Ectodermal cell (in vitro differentiated cells): ENCODE measurements around the gene IRAK4.

ENCODE experiments used
- H3K27ac ChIP-seq: 2 replicates; pipeline ENCODE4 v1.7.0; 2013; ENCODE audit warnings: mild to moderate bottlenecking, low read depth, low read length; ENCODE audit not compliant: insufficient read depth, poor library complexity, severe bottlenecking
- H3K27me3 ChIP-seq: 2 replicates; pipeline ENCODE4 v1.7.0; 2013; ENCODE audit warnings: mild to moderate bottlenecking, low read length; ENCODE audit not compliant: insufficient read depth, control insufficient read depth, poor library complexity, severe bottlenecking
- H3K36me3 ChIP-seq: one replicate; pipeline ENCODE4 v1.7.0; 2013; ENCODE audit warnings: low read length; ENCODE audit not compliant: control insufficient read depth, insufficient read depth
- H3K4me1 ChIP-seq: one replicate; pipeline ENCODE4 v1.7.0; 2013; ENCODE audit warnings: low read length; ENCODE audit not compliant: control insufficient read depth, insufficient read depth
- H3K4me3 ChIP-seq: 2 replicates; pipeline ENCODE4 v1.7.0; 2013; ENCODE audit warnings: low read depth, low read length, control low read depth; ENCODE audit not compliant: insufficient read depth
- H3K9me3 ChIP-seq: 2 replicates; pipeline ENCODE4 v1.7.0; 2013; ENCODE audit warnings: mild to moderate bottlenecking, low read length, moderate library complexity; ENCODE audit not compliant: control insufficient read depth
- WGBS, 2 experiments: methylation state at CpG; one replicate each; pipeline ENCODE4 v1.1.7; 2013; ENCODE audit warnings: missing lambda C conversion rate in 2 of 2; 5-methylcytosine and 5-hydroxymethylcytosine counted together

IRAK4 gene

DNA sequence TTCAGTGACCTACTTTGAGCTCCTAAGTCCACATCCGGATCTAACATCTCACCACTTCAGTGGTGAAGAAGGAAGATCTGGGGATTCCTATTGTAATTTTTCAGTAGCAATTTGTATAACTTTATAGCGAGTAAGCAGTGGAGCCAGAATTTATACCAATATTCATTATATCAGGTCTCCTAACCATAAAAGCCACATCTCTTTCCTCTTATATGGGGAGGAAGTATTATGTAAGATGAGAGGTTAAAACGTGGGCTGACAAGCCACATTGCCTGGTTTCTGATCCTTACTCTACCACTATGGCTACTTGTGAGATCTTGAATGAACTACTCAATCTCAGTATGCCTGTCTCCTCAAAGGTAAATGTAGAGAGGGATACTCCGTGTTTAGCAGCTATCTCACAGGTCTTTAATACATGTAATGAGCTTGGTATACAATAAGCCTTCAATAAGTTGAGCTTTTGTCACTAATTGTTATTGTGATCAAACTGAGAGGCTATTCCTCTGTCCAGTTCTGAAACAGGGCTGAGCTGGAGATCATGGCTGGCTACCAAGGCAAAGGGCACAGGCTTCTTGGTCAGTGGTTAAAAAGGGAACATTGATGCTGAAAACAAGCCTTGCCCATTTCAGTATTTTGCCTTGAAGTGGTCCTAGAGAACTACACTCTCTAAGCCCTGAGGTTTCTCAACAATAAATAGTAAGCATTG, 73.9 kb downstream of the IRAK4 start:
- Histone ChIP-seq H3K27me3 (peaks cover 43% of the 10 kb centered on the region), H3K4me1 (no peaks in the 10 kb centered on the region), H3K4me3 (no peak overlapping the region), H3K36me3 (no peaks in the 10 kb centered on the region), H3K9me3 (no peaks in the 10 kb centered on the region), H3K27ac (no peak overlapping the region)
- WGBS, 2 experiments: 63 to 87% methylated on average over 2 to 3 of the region's 4 CpGs

- Histone ChIP-seq H3K27me3 (peaks cover 55% of the 10 kb centered on the region), H3K36me3 (no peaks in the 10 kb centered on the region), H3K4me3 (peak overlapping the region; percentile 53), H3K9me3 (no peaks in the 10 kb centered on the region), H3K4me1 (no peaks in the 10 kb centered on the region), H3K27ac (no peak overlapping the region)
- WGBS, 2 experiments: 61 to 62% methylated on average over 6 of the region's 6 CpGs
These were observed 76.5 kb downstream of the IRAK4 start for GRCh38 chr12:43835264-43835655.

- H3K9me3 ChIP-seq: no peaks in the 10 kb centered on the region
- WGBS, 2 experiments: 0 to 1% methylated on average over 103 of the region's 103 CpGs
- no peaks in the 10 kb centered on the region for H3K4me1 ChIP-seq
- no peak within 1 kb of the TSS for H3K27ac ChIP-seq
- H3K27me3 ChIP-seq: peaks cover 55% of the 10 kb centered on the region
- H3K4me3 ChIP-seq: peak within 1 kb of the TSS; percentile 53
- H3K36me3 ChIP-seq: no peaks in the 10 kb centered on the region
These were observed 77.1 kb downstream of the IRAK4 start, which contains the start of gene TMEM117 for GRCh38 chr12:43835656-43836474. TSS of gene TMEM117 (plus strand) at chr12:43836081.

- WGBS, 2 experiments: 32% methylated on average over 6 to 8 of the region's 8 CpGs
- no peak overlapping the region for H3K27ac ChIP-seq
These were observed 77.8 kb downstream of the IRAK4 start for GRCh38 chr12:43836475-43836989.

More at GRCh38 chr12:43836475-43836989, 77.8 kb downstream of the IRAK4 start:
- no peaks in the 10 kb centered on the region for H3K36me3 ChIP-seq
- H3K4me1 ChIP-seq: no peaks in the 10 kb centered on the region
- no peaks in the 10 kb centered on the region for H3K9me3 ChIP-seq
- H3K4me3 ChIP-seq: peak overlapping the region; percentile 53
- H3K27me3 ChIP-seq: peaks cover 55% of the 10 kb centered on the region
